HCT116 (cell line): ENCODE results near the gene MYH11. TPM values are rescaled to one million over a fixed set of nuclear protein-coding genes. Genes with fewer than 3 reads are reported as not detected.

ENCODE experiments used
- ATAC-seq: fragments of 200-7000 bp; cut with Tn5 transposase; 2 replicates; pipeline ENCODE4 v1.9.1; 2020; ENCODE audit warnings: mild to moderate bottlenecking, moderate library complexity
- BruUV-seq: library from RNA; stranded (reverse); fragments of 400-500 nt; replicated peaks from 2 replicates; lab custom pipeline; 2021; lab: Mats Ljungman, UMichigan
- CTCF ChIA-PET: fragments of 300-600 bp; sonication (Branson Sonifier 250); formaldehyde crosslinking; loops from one replicate; lab custom pipeline; 2021; ENCODE audit warnings: antibody characterized with exemption; lab: Charles Lee
- POLR2A ChIA-PET: fragments of 300-600, 350-600 bp; sonication (Branson Sonifier 250); formaldehyde crosslinking; loops from one replicate; lab custom pipeline; 2021; ENCODE audit warnings: antibody characterized with exemption; lab: Charles Lee
- RAD21 ChIA-PET, 2 experiments: fragments of 300-600 bp; sonication (Branson Sonifier 250); formaldehyde crosslinking; loops; one replicate each; lab custom pipeline; 2023; ENCODE audit warnings: low total read pairs in 2 of 2; ENCODE audit not compliant: uncharacterized antibody in 2 of 2, unreplicated experiment in 2 of 2, low non-redundant PET in 1 of 2; lab: Charles Lee
- DNase-seq: peaks from one replicate; pipeline ENCODE4 v3.0.0-alpha.2; 2010; ENCODE audit warnings: low read depth, low spot score
- H2AFZ ChIP-seq: fragments of 200-600 bp; shearing (Covaris generic), sonication (generic); 2 replicates; pipeline ENCODE4 v1.6.1; 2017; ENCODE audit warnings: low read depth, mixed run types, mixed read lengths, antibody characterized with exemption, low read length; ENCODE audit not compliant: poor library complexity, severe bottlenecking
- H3K27ac ChIP-seq: 2 replicates; pipeline ENCODE4 v1.5.1; 2012; ENCODE audit warnings: low read depth, low read length
- H3K27me3 ChIP-seq: fragments of 200-600 bp; sonication (generic); 2 replicates; pipeline ENCODE4 v1.6.1; 2016; ENCODE audit warnings: mixed run types, low read length, mixed read lengths; ENCODE audit not compliant: insufficient read depth
- H3K36me3 ChIP-seq, 2 experiments: fragments of 200-500 bp in 1 of 2; fragments of 200-600 bp in 1 of 2; sonication (Bioruptor generic) in 1 of 2; sonication (generic) in 1 of 2; 2 replicates each; pipeline versions ENCODE4 v1.5.1 to v1.6.1; 2014 to 2016; ENCODE audit warnings: low read length in 2 of 2, inconsistent platforms in 1 of 2, mixed read lengths in 1 of 2, mixed run types in 1 of 2; ENCODE audit not compliant: insufficient read depth in 2 of 2, control insufficient read depth in 1 of 2
- H3K4me1 ChIP-seq, 2 experiments: fragments of 200-600 bp in 1 of 2; sonication (generic) in 1 of 2; 2 replicates each; pipeline versions ENCODE4 v1.5.1 to v1.6.1; 2012 to 2017; ENCODE audit warnings: low read length in 2 of 2, inconsistent platforms in 1 of 2, mild to moderate bottlenecking in 1 of 2, mixed read lengths in 1 of 2, mixed run types in 1 of 2, moderate library complexity in 1 of 2; ENCODE audit not compliant: insufficient read depth in 2 of 2, control insufficient read depth in 1 of 2
- H3K4me2 ChIP-seq: fragments of 200-600 bp; sonication (generic); 2 replicates; pipeline ENCODE4 v1.6.1; 2017; ENCODE audit warnings: mixed run types, low read length, mixed read lengths
- H3K4me3 ChIP-seq, 2 experiments: fragments of 200-600 bp in 1 of 2; sonication (generic) in 1 of 2; replicated peaks in 1 of 2; 2 replicates each; pipeline ENCODE4 v1.5.1; 2011 to 2016; ENCODE audit warnings: low read length in 2 of 2, control low read depth in 1 of 2, low read depth in 1 of 2, mild to moderate bottlenecking in 1 of 2, mixed read lengths in 1 of 2, mixed run types in 1 of 2
- H3K79me2 ChIP-seq: fragments of 200-600 bp; sonication (generic); 2 replicates; pipeline ENCODE4 v1.6.1; 2017; ENCODE audit warnings: mild to moderate bottlenecking, mixed run types, low read length, moderate library complexity, mixed read lengths; ENCODE audit not compliant: insufficient read depth
- H3K9ac ChIP-seq: fragments of 200-600 bp; sonication (generic); 2 replicates; pipeline ENCODE4 v1.6.1; 2016; ENCODE audit warnings: low read length, mixed read lengths
- H3K9me2 ChIP-seq: fragments of 200-600 bp; sonication (generic), shearing (Covaris generic); 2 replicates; pipeline ENCODE4 v1.6.1; 2017; ENCODE audit warnings: mixed run types, mild to moderate bottlenecking, moderate library complexity; ENCODE audit not compliant: insufficient read depth
- H3K9me3 ChIP-seq, 2 experiments: fragments of 200-500 bp in 1 of 2; fragments of 200-600 bp in 1 of 2; sonication (Bioruptor generic) in 1 of 2; sonication (generic) in 1 of 2; 2 replicates each; pipeline ENCODE4 v1.6.1; 2014 to 2017; ENCODE audit warnings: low read length in 2 of 2, mixed read lengths in 2 of 2, inconsistent platforms in 1 of 2, low read depth in 1 of 2, mild to moderate bottlenecking in 1 of 2, mixed run types in 1 of 2, moderate library complexity in 1 of 2; ENCODE audit not compliant: control insufficient read depth in 1 of 2, insufficient read depth in 1 of 2
- H4K20me1 ChIP-seq: fragments of 200-600 bp; sonication (generic), shearing (Covaris generic); 2 replicates; pipeline ENCODE4 v1.6.1; 2017; ENCODE audit warnings: mixed run types, mild to moderate bottlenecking, moderate library complexity; ENCODE audit not compliant: insufficient read depth
- ATF3 ChIP-seq: IDR thresholded peaks from 2 replicates; pipeline ENCODE4 v1.6.1; 2012
- CBX3 ChIP-seq: IDR thresholded peaks from 2 replicates; pipeline ENCODE4 v1.6.1; 2012; ENCODE audit warnings: low read depth
- CTCF ChIP-seq, 3 experiments: fragments of 200-600 bp in 1 of 3; sonication (generic) in 1 of 3; IDR thresholded peaks in 2 of 3; conservative IDR thresholded peaks in 1 of 3; 2 replicates each; pipeline ENCODE4 v1.5.1; 2012 to 2017; ENCODE audit warnings: low read depth in 2 of 3, low read length in 2 of 3, antibody characterized with exemption in 1 of 3, borderline replicate concordance in 1 of 3, control low read depth in 1 of 3, mild to moderate bottlenecking in 1 of 3, mixed read lengths in 1 of 3, mixed run types in 1 of 3, moderate library complexity in 1 of 3; ENCODE audit not compliant: insufficient read depth in 1 of 3
- EGR1 ChIP-seq: IDR thresholded peaks from 2 replicates; pipeline ENCODE4 v1.6.1; 2012; ENCODE audit warnings: low read depth
- ELF1 ChIP-seq: IDR thresholded peaks from 2 replicates; pipeline ENCODE4 v1.6.1; 2012; ENCODE audit warnings: low read depth, borderline replicate concordance
- EZH2phosphoT487 ChIP-seq: fragments of 200-600 bp; IDR thresholded peaks from 2 replicates; pipeline ENCODE4 v1.6.1; 2018; ENCODE audit warnings: antibody characterized with exemption, borderline replicate concordance
- JUND ChIP-seq: IDR thresholded peaks from 2 replicates; pipeline ENCODE4 v1.6.1; 2012
- MAX ChIP-seq: IDR thresholded peaks from 2 replicates; pipeline ENCODE4 v1.6.1; 2012
- POLR2A ChIP-seq: IDR thresholded peaks from 2 replicates; pipeline ENCODE4 v1.7.0; 2011; ENCODE audit warnings: borderline replicate concordance; ENCODE audit not compliant: insufficient read depth, insufficient read length; ENCODE audit errors: extremely low read depth
- RAD21 ChIP-seq: IDR thresholded peaks from 2 replicates; pipeline ENCODE4 v1.6.1; 2012; ENCODE audit warnings: low read depth, mild to moderate bottlenecking
- REST ChIP-seq: IDR thresholded peaks from 2 replicates; pipeline ENCODE4 v1.6.1; 2012; ENCODE audit warnings: low read depth
- SP1 ChIP-seq: IDR thresholded peaks from 2 replicates; pipeline ENCODE4 v1.6.1; 2012; ENCODE audit warnings: low read depth
- SRF ChIP-seq: IDR thresholded peaks from 2 replicates; pipeline ENCODE4 v1.6.1; 2012; ENCODE audit warnings: low read depth
- TCF7L2 ChIP-seq: IDR thresholded peaks from 2 replicates; pipeline ENCODE4 v1.7.0; 2011; ENCODE audit warnings: borderline replicate concordance, inconsistent platforms; ENCODE audit not compliant: insufficient read depth, insufficient read length; ENCODE audit errors: extremely low read depth
- YY1 ChIP-seq: IDR thresholded peaks from 2 replicates; pipeline ENCODE4 v1.6.1; 2011; ENCODE audit warnings: low read length, low read depth, moderate library complexity, mild to moderate bottlenecking; ENCODE audit not compliant: insufficient replicate concordance; ENCODE audit errors: extremely low read depth
- ZBTB33 ChIP-seq: IDR thresholded peaks from 2 replicates; pipeline ENCODE4 v1.6.1; 2011; ENCODE audit warnings: mild to moderate bottlenecking, low read length, moderate library complexity; ENCODE audit not compliant: insufficient replicate concordance; ENCODE audit errors: extremely low read depth
- ZNF274 ChIP-seq: fragments of 200-500 bp; sonication (Bioruptor generic); IDR thresholded peaks from 2 replicates; pipeline ENCODE4 v1.6.1; 2014; ENCODE audit warnings: mild to moderate bottlenecking, low read depth, low read length, inconsistent platforms
- intact Hi-C: fragments of 100-400 bp; cut with micrococcal nuclease; formaldehyde crosslinking; loops from 2 replicates; pipeline ENCODE4 v1.10.0; 2022
- total RNA-seq: library from RNA; stranded (reverse); gene quantifications from one replicate; pipeline ENCODE4 v1.2.1, GENCODE V29; 2021; ENCODE audit not compliant: unreplicated experiment

The MYH11 gene
- total RNA-seq, 1 experiment from 2014 or later: 0.61 TPM

GRCh38 chr16:15830832-15831451 is 25.9 kb downstream of the MYH11 start:
- intact Hi-C loops: no loop called here
- ATAC-seq (no peak), DNase-seq (no peak)
- no peak overlapping the region for H3K27ac ChIP-seq
- ChIA-PET RAD21 (no interaction called here), POLR2A (no interaction called here), CTCF (interaction anchor here (1.1 kb wide), 1 partner anchor 9 kb away, joined by 3 read pairs; no protein-coding TSS in a partner anchor)
- no peaks in the 10 kb centered on the region for H3K9me3 ChIP-seq
- H3K9ac ChIP-seq: no peak overlapping the region
- H3K9me2 ChIP-seq: no peaks in the 10 kb centered on the region
- H3K4me3 ChIP-seq: no peak overlapping the region
- H3K4me1 ChIP-seq: no peaks in the 10 kb centered on the region
- no peaks in the 10 kb centered on the region for H4K20me1 ChIP-seq
- H3K4me2 ChIP-seq: no peak overlapping the region
- BruUV-seq: no TSS peak
- no peak for TF ChIP-seq TCF7L2
- TF ChIP-seq RAD21: no peak
- TF ChIP-seq SRF: no peak
- no peak for TF ChIP-seq ZNF274
- no peak for TF ChIP-seq REST
- no peak for TF ChIP-seq EZH2phosphoT487
- TF ChIP-seq CBX3: no peak
- no peak for TF ChIP-seq EGR1
- no peak for TF ChIP-seq SP1
- TF ChIP-seq MAX: no peak
- no peak for TF ChIP-seq ELF1
- no peak for TF ChIP-seq ZBTB33
- TF ChIP-seq ATF3: no peak
- no peak for TF ChIP-seq CTCF (IDR thresholded peaks at IDR 0.05 in 2 of 3, conservative IDR thresholded peaks at IDR 0.05 in 1 of 3; ENCODE audit: borderline replicate concordance in 1 of 3, insufficient read depth in 1 of 3, low read depth in 2 of 3, low read length in 2 of 3)
- TF ChIP-seq JUND: no peak
- no peak for TF ChIP-seq YY1
- TF ChIP-seq POLR2A: no peak
- H2AFZ ChIP-seq: no peak overlapping the region
- no peaks in the 10 kb centered on the region for H3K36me3 ChIP-seq
- H3K79me2 ChIP-seq: no peaks in the 10 kb centered on the region
- no peaks in the 10 kb centered on the region for H3K27me3 ChIP-seq
